ENCODE measurements around the gene ANKRD23.
"Not testable (repeated sequence)": the region's sequence is repeated elsewhere in the genome, so short reads cannot be mapped to it uniquely, and the experiment has no call there.

ANKRD23 gene

GRCh38 chr2:96811917-96812316 is 31.9 kb downstream of the ANKRD23 start:
- no peak for DNase-seq

- DNase-seq, result no peak
These were observed 33.0 kb downstream of the ANKRD23 start for GRCh38 chr2:96810783-96811192.

GRCh38 chr2:96809951-96810782 is 33.7 kb downstream of the ANKRD23 start:
- no peak for DNase-seq

GRCh38 chr2:96809216-96809882 is 34.5 kb downstream of the ANKRD23 start:
- no peak for DNase-seq

- no peak for DNase-seq
These were observed 35.5 kb downstream of the ANKRD23 start for GRCh38 chr2:96808176-96808837.

GRCh38 chr2:96807127-96807471 is 36.7 kb downstream of the ANKRD23 start:
- DNase-seq, result no peak

- peak; percentile 30 for DNase-seq
These were observed 37.2 kb downstream of the ANKRD23 start for GRCh38 chr2:96806468-96807126.

GRCh38 chr2:96805946-96806345 is 37.9 kb downstream of the ANKRD23 start:
- DNase-seq, result not testable (repeated sequence)

GRCh38 chr2:96804986-96805385 is 38.8 kb downstream of the ANKRD23 start:
- no peak for DNase-seq

- DNase-seq, result no peak
These were observed 41.1 kb downstream of the ANKRD23 start for GRCh38 chr2:96802721-96803120.

- DNase-seq, result peak; percentile 56
These were observed 41.8 kb downstream of the ANKRD23 start for GRCh38 chr2:96801786-96802595.

- peak; percentile 68 for DNase-seq
These were observed 42.6 kb downstream of the ANKRD23 start for GRCh38 chr2:96801005-96801785.

- DNase-seq, result no peak
These were observed 43.5 kb downstream of the ANKRD23 start for GRCh38 chr2:96800061-96801004.

GRCh38 chr2:96799623-96799935 is 44.2 kb downstream of the ANKRD23 start:
- DNase-seq, result no peak

GRCh38 chr2:96798733-96799622 is 44.8 kb downstream of the ANKRD23 start:
- no peak for DNase-seq

- no peak for DNase-seq
These were observed 46.7 kb downstream of the ANKRD23 start for GRCh38 chr2:96797066-96797625.

GRCh38 chr2:96796497-96796896 is 47.3 kb downstream of the ANKRD23 start:
- not testable (repeated sequence) for DNase-seq

GRCh38 chr2:96795076-96795475 is 48.7 kb downstream of the ANKRD23 start:
- DNase-seq, result no peak
